WI38 (cell line): ENCODE data around the gene HOXA11.

ENCODE experiments used
- H3K4me3 ChIP-seq: 2 replicates; pipeline ENCODE4 v1.5.1; 2011; ENCODE audit warnings: low read depth, mild to moderate bottlenecking, control low read depth, low read length
- CTCF ChIP-seq: IDR thresholded peaks from 2 replicates; pipeline ENCODE4 v1.5.1; 2012; ENCODE audit warnings: low read depth, mild to moderate bottlenecking, control low read depth, low read length

Gene HOXA11

GRCh38 chr7:27172823-27173510 is 12.1 kb downstream of the HOXA11 start:
- H3K4me3 ChIP-seq, result peak overlapping the region; percentile 42

DNA sequence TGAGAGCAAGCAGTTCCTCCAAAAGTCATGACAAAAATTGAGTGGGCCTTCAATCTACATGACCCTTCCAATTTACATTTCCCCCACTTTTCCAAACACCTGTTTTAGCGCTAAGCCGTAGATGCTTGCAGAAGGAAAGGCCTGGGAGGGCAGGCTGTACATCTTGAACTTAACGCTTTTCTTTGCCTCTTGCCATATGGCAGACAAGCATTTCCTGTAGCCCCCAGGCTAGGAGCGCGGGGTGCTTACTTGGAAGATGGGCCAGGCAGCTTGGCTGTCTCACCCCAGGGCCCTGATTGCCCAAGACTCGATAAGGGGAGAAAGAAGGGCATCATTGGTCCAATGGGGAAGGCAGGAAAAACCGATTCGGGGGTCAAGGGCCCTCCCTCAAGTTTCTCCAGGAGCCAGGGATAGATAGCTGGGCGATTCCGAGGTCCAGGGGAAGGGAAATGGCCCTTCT is 12.7 kb downstream of the HOXA11 start:
- TF ChIP-seq CTCF, result no peak
- no peak overlapping the region for H3K4me3 ChIP-seq

More at GRCh38 chr7:27172823-27173510, 12.1 kb downstream of the HOXA11 start:
- TF ChIP-seq CTCF, result no peak

DNA sequence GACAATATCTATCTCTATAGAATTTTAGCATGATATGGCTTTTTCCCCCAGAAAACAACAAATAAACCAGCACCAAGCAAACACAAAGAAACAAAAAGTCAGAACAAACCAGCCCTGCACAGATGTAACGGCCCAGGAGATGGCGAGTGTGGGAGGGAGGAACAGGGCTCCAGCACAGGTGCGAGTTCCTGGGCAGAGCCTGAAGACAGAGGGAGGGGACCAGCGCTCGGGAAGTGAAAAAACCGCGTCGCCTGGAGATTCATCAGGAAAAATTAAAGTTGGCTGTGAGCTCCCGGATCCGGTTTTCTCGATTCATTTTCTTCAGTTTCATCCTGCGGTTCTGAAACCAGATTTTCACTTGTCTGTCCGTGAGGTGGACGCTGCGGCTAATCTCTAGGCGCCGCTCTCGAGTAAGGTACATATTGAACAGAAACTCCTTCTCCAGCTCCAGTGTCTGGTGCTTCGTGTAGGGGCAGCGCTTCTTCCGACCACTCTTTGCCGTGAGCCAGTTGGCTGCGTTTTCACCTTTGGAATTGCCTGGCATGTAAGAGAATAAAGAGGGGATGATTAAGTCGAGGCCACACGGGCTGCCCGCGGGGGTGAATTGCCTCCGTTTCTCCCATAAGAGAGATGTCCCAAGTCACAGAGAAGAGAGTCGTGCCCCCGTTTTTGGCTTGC is 13.3 kb downstream of the HOXA11 start:
- no peak for TF ChIP-seq CTCF
- no peak overlapping the region for H3K4me3 ChIP-seq

- no peak overlapping the region for H3K4me3 ChIP-seq
These were observed 13.8 kb downstream of the HOXA11 start for GRCh38 chr7:27171325-27171636.

DNA sequence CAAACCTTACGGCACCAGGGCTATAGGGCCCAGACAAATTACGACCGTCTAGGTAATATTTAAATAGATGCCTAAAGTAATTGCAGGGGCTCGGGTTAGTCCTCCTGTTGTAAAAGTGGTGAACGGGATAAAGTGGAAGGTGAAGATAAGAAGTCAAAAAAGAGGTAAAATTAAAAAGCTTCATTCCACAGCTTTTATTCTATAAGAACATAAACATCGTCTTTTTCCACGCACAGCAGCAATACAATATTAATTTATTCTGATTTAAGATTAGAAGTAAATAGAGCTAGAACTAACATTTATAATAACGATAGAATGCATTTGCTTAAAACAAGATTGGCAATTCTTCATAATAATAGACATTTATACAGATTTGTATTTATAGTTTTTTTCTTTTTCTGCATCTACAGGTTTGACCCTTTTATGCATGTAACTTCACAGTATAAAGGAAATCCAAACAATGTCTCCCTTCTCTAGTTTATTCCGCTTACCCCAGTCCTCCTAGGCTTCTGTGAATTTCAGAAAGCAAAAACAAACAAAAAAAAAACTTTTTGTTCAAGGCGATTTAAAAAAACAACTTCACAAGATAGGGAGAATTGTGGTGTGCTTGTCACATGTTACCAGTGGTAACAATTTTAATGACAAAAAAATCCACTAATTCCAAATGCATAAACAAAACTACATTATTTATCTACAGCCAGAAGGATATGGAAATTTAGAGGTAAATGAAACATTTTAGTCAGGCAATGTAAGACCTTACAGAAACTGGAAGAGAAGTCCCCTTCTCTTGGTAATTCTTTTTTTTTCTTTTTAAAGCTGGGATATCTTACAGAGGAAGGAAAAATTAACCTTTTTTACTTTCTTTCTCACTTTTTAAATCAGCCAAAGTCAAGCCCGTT is 14.4 kb downstream of the HOXA11 start:
- TF ChIP-seq CTCF, result no peak
- no peak overlapping the region for H3K4me3 ChIP-seq

More at GRCh38 chr7:27171325-27171636, 13.8 kb downstream of the HOXA11 start:
- TF ChIP-seq CTCF, result no peak

DNA sequence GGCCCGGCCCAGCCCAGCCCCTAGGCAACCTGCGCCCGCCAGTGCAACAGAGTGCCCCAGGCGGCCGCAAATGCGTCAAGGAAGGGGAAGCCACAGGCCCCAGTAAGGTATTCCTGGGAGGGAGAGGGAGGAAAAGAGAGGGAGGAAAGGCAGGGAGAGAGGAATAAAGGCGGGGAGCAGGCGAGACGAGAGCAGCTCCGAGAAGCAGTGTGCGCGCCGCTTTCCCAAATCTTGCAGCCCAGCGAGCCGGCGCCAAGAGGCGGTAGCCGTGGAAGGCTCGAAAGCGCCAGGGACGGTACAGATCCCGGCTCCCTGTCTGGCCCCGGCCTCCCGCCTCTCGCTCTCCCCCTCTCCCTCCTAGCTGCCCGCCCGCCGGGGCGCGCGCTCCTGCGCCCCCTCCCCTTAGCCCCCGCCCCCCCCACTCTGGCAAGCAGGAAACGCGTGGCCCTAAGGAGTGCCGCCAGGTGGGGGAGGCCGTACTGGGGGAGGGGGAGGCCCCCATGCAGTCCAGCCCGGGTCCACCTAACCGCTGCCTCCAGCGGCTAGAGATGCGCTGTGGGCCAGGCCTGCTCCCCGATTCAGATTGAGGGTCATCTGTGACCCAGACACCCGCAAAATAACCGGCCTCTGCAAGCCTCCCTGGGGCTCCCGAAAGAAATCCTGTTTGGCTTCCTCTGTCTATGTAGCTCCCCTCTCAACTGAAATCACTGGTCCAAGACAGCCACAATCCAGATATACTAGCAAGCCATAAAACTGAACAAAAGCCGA is 15.2 kb downstream of the HOXA11 start:
- H3K4me3 ChIP-seq, result no peak overlapping the region
- TF ChIP-seq CTCF, result no peak
